Measurements from ENCODE around the gene PSG4.
"Not testable (repeated sequence)": the region's sequence is repeated elsewhere in the genome, so short reads cannot be mapped to it uniquely, and the experiment has no call there.

Gene PSG4

GRCh38 chr19:43165906-43166305 lies 39.5 kb downstream of the PSG4 start:
- not testable (repeated sequence) for H3K4me3 ChIP-seq (ENCODE audit: control insufficient read depth, low read depth, low read length); DNase-seq (ENCODE audit: low read depth)

- H3K4me3 ChIP-seq (ENCODE audit: control insufficient read depth, low read depth, low read length); DNase-seq (ENCODE audit: low read depth): not testable (repeated sequence)
These were observed 42.3 kb downstream of the PSG4 start for GRCh38 chr19:43163135-43163534.

- not testable (repeated sequence) for H3K4me3 ChIP-seq (ENCODE audit: control insufficient read depth, low read depth, low read length); DNase-seq (ENCODE audit: low read depth)
These were observed 43.2 kb downstream of the PSG4 start for GRCh38 chr19:43162261-43162660.

GRCh38 chr19:43152214-43152613 lies 53.2 kb downstream of the PSG4 start:
- no peak for TF ChIP-seq CTCF (conservative IDR thresholded peaks at IDR 0.05; ENCODE audit: control insufficient read depth, insufficient read depth, low read depth, low read length)
- peak; percentile 9 for DNase-seq (ENCODE audit: low read depth)
- H3K4me3 ChIP-seq (ENCODE audit: control insufficient read depth, low read depth, low read length): no peak overlapping the region

- peak; percentile 31 for DNase-seq (ENCODE audit: low read depth)
- not testable (repeated sequence) for H3K4me3 ChIP-seq (ENCODE audit: control insufficient read depth, low read depth, low read length)
These were observed 55.6 kb downstream of the PSG4 start for GRCh38 chr19:43149788-43150187.

GRCh38 chr19:43148233-43148632 lies 57.2 kb downstream of the PSG4 start:
- no peak overlapping the region for H3K4me3 ChIP-seq (ENCODE audit: control insufficient read depth, low read depth, low read length)
- TF ChIP-seq CTCF (conservative IDR thresholded peaks at IDR 0.05; ENCODE audit: control insufficient read depth, insufficient read depth, low read depth, low read length): no peak
- DNase-seq (ENCODE audit: low read depth): peak; percentile 61

Data from fibroblast of mammary gland (primary cell).